Right atrium auricular region (tissue), 2 donors: ENCODE measurements around the gene SLCO1B1. TPM values are rescaled to one million over a fixed set of nuclear protein-coding genes. Genes with fewer than 3 reads are reported as not detected.
"Not testable (repeated sequence)": the region's sequence is repeated elsewhere in the genome, so short reads cannot be mapped to it uniquely, and the experiment has no call there.

Experiments
- DNase-seq: peaks from one replicate; pipeline ENCODE4 v3.0.0-alpha.2; 2019; ENCODE audit warnings: low spot score
- H3K27ac ChIP-seq, 2 donors: fragments of 200-600 bp; sonication (generic); 1 replicate in 1 of 2; 2 replicates in 1 of 2; pipeline ENCODE4 v1.5.1; 2016 to 2019
- H3K27me3 ChIP-seq, 2 donors: fragments of 200-600 bp; sonication (generic); one replicate each; pipeline versions ENCODE4 v1.5.1 to v1.6.0; 2017 to 2019
- H3K36me3 ChIP-seq: fragments of 200-600 bp; sonication (generic); one replicate; pipeline ENCODE4 v1.5.1; 2016
- H3K4me1 ChIP-seq, 2 donors: fragments of 200-600 bp; sonication (generic); one replicate each; pipeline versions ENCODE4 v1.5.1 to v1.6.0; 2017 to 2019
- H3K4me3 ChIP-seq, 2 donors: fragments of 200-600 bp; sonication (generic); 1 replicate in 1 of 2; 2 replicates in 1 of 2; pipeline ENCODE4 v1.5.1; 2017 to 2019; ENCODE audit warnings: mild to moderate bottlenecking in 1 of 2, moderate library complexity in 1 of 2
- H3K9me3 ChIP-seq, 2 donors: fragments of 200-600 bp; sonication (generic); one replicate each; pipeline ENCODE4 v1.5.1; 2019
- CTCF ChIP-seq, 2 donors: fragments of 200-600 bp; sonication (generic); IDR thresholded peaks; one replicate each; pipeline ENCODE4 v1.5.1; 2019; ENCODE audit warnings: antibody characterized with exemption in 2 of 2
- total RNA-seq, 2 donors: library from RNA; depleted of rRNA; stranded (reverse); fragments of >200 nt; gene quantifications; one replicate each; pipeline ENCODE4 v1.1.0, GENCODE V29; 2016

The SLCO1B1 gene
- total RNA-seq, 2 donors from 2014 or later = not detected

GRCh38 chr12:21190016-21190415 lies 59.0 kb downstream of the SLCO1B1 start:
- Histone ChIP-seq H3K4me3 (no peak overlapping the region), H3K27me3 (no peaks in the 10 kb centered on the region)

GRCh38 chr12:21214433-21214832 lies 83.4 kb downstream of the SLCO1B1 start:
- H3K27me3 ChIP-seq, H3K4me1 ChIP-seq, DNase-seq, H3K36me3 ChIP-seq, H3K4me3 ChIP-seq, H3K27ac ChIP-seq, H3K9me3 ChIP-seq: not testable (repeated sequence)

More at GRCh38 chr12:21190016-21190415, 59.0 kb downstream of the SLCO1B1 start:
- H3K27ac ChIP-seq = no peak overlapping the region
- no peak for TF ChIP-seq CTCF (IDR thresholded peaks at IDR 0.05)
- DNase-seq = no peak
- H3K36me3 ChIP-seq = no peaks in the 10 kb centered on the region
- peaks cover 0 to 6% of the 10 kb centered on the region in 2 donors for H3K9me3 ChIP-seq
- H3K4me1 ChIP-seq = no peaks in the 10 kb centered on the region

GRCh38 chr12:21219206-21219605 lies 88.2 kb downstream of the SLCO1B1 start:
- no peaks in the 10 kb centered on the region for H3K27me3 ChIP-seq
- no peaks in the 10 kb centered on the region for H3K9me3 ChIP-seq
- H3K27ac ChIP-seq = no peak overlapping the region
- H3K4me1 ChIP-seq = no peaks in the 10 kb centered on the region
- H3K36me3 ChIP-seq = no peaks in the 10 kb centered on the region
- DNase-seq = no peak
- no peak for TF ChIP-seq CTCF (IDR thresholded peaks at IDR 0.05)
- no peak overlapping the region for H3K4me3 ChIP-seq

GRCh38 chr12:21220266-21220665 lies 89.3 kb downstream of the SLCO1B1 start:
- Histone ChIP-seq H3K4me1 (no peaks in the 10 kb centered on the region), H3K27me3 (no peaks in the 10 kb centered on the region), H3K36me3 (no peaks in the 10 kb centered on the region), H3K9me3 (no peaks in the 10 kb centered on the region), H3K4me3 (no peak overlapping the region), H3K27ac (no peak overlapping the region)
- no peak for DNase-seq
- TF ChIP-seq CTCF (IDR thresholded peaks at IDR 0.05) = no peak

- DNase-seq = no peak
- Histone ChIP-seq H3K4me3 (no peak overlapping the region), H3K4me1 (no peaks in the 10 kb centered on the region), H3K27me3 (no peaks in the 10 kb centered on the region), H3K36me3 (no peaks in the 10 kb centered on the region), H3K27ac (no peak overlapping the region), H3K9me3 (no peaks in the 10 kb centered on the region)
- TF ChIP-seq CTCF (IDR thresholded peaks at IDR 0.05) = no peak
Measured at GRCh38 chr12:21221072-21221471, 90.1 kb downstream of the SLCO1B1 start.

GRCh38 chr12:21221778-21222177 lies 90.8 kb downstream of the SLCO1B1 start:
- Histone ChIP-seq H3K9me3 (no peaks in the 10 kb centered on the region), H3K36me3 (no peaks in the 10 kb centered on the region), H3K27me3 (no peaks in the 10 kb centered on the region), H3K4me1 (no peaks in the 10 kb centered on the region), H3K4me3 (no peak overlapping the region), H3K27ac (no peak overlapping the region)
- DNase-seq = no peak
- no peak for TF ChIP-seq CTCF (IDR thresholded peaks at IDR 0.05)
